HL-60/S4 (cell line): ENCODE measurements around the gene PTX4.
"Not testable (repeated sequence)": the region's sequence is repeated elsewhere in the genome, so short reads cannot be mapped to it uniquely, and the experiment has no call there.

Source experiments
- in situ Hi-C: fragments of 300-500 bp; cut with MboI; formaldehyde crosslinking; loops from 2 replicates; pipeline ENCODE4 v1.14.3; 2022; ENCODE audit warnings: low sequenced_read_pairs

Gene PTX4

DNA sequence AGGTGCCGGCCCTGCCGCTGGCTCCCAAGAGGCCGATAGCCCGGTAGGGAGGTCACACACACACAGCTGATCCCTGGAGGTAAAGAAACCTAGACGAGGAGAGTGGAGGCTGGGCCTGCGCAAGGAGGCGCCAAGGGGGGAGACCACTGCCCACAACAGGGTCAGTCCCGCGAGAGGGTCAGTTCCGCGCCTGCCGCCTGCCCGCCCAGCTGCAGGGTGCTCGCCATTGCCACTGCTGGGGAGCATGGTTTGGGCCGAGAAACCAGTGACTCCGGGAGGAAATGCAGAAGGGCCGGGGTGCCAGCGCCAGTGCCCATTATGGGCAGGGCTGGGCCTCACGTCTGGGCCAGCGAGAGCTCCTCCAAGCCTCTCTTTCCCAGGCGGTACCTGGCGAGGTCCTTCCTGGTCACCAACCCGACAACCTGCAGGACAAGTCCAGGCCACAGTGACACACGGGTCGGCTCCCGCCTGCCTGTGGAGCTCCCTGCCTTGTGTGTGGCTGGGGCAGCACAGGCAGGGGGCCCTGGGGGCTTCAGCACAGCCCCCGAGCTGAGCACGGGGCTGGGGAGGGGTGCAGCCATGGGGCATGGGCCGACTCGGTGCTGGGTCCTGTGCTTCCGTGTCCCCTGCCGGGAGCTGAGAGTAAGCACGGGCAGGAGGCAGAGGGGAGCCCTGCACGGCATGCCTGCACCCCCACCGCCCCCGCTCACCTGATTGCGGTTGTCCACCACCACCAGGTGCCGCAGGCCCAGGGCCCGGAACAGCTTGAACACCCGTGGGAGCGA is 42.3 kb downstream of the PTX4 start:
- in situ Hi-C loops, result no loop called here

GRCh38 chr16:1445518-1446203 is 43.1 kb downstream of the PTX4 start:
- in situ Hi-C loops, result no loop called here

- in situ Hi-C loops, result no loop called here
Observed at GRCh38 chr16:1444730-1445517, 43.8 kb downstream of the PTX4 start.

- in situ Hi-C loops, result no loop called here
Observed at GRCh38 chr16:1443980-1444729, 44.6 kb downstream of the PTX4 start, which contains the start of gene CCDC154. CCDC154 (minus strand) TSS chr16:1444556; CDS start chr16:1444322, 234 bp downstream.

- in situ Hi-C loops, result no loop called here
Observed at GRCh38 chr16:1443403-1443973, 45.3 kb downstream of the PTX4 start.

DNA sequence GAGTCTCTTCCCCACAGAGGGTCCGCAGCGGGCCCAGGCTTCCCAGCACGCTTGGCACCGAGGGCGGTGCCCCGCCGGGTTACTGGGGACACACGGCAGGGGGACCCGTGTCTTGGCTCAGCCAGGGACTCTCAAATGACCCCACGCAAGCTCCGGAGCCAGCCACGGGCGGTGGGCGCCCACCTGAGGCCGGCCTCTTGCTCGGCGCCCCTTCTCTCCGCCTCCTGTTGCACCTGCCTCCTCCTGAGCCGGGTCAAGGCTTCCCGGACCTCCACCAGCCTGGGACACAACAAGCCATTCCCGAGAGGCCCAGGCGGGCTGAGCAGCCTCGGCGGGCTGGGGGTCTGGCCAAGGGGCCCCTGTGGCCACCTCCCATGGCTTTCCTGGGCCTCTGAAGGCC is 46.0 kb downstream of the PTX4 start:
- in situ Hi-C loops, result no loop called here

- in situ Hi-C loops, result no loop called here
Observed at GRCh38 chr16:1441391-1441829, 47.3 kb downstream of the PTX4 start.

DNA sequence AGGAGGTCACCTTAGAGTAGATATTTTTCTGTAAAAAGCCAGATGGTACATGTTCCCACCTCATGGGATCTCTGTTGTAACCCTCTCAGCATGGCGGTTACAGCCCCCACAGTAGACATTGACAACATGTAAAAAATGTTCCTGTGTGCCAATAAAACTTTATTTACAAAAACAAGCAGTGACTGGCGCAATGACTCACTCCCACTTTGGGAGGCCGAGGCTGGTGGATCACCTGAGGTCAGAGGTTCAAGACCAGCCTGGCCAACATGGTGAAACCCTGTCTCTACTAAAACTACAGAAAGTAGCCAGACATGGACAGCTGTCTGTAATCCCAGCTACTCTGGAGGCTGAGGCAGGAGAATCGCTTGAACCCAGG is 49.1 kb downstream of the PTX4 start:
- in situ Hi-C loops, result not testable (repeated sequence)

GRCh38 chr16:1439058-1439698 is 49.6 kb downstream of the PTX4 start:
- in situ Hi-C loops, result no loop called here

- in situ Hi-C loops, result no loop called here
Observed at GRCh38 chr16:1438229-1439057, 50.3 kb downstream of the PTX4 start.

- in situ Hi-C loops, result no loop called here
Observed at GRCh38 chr16:1437606-1438005, 51.1 kb downstream of the PTX4 start.

- in situ Hi-C loops, result no loop called here
Observed at GRCh38 chr16:1436731-1437355, 51.9 kb downstream of the PTX4 start.

DNA sequence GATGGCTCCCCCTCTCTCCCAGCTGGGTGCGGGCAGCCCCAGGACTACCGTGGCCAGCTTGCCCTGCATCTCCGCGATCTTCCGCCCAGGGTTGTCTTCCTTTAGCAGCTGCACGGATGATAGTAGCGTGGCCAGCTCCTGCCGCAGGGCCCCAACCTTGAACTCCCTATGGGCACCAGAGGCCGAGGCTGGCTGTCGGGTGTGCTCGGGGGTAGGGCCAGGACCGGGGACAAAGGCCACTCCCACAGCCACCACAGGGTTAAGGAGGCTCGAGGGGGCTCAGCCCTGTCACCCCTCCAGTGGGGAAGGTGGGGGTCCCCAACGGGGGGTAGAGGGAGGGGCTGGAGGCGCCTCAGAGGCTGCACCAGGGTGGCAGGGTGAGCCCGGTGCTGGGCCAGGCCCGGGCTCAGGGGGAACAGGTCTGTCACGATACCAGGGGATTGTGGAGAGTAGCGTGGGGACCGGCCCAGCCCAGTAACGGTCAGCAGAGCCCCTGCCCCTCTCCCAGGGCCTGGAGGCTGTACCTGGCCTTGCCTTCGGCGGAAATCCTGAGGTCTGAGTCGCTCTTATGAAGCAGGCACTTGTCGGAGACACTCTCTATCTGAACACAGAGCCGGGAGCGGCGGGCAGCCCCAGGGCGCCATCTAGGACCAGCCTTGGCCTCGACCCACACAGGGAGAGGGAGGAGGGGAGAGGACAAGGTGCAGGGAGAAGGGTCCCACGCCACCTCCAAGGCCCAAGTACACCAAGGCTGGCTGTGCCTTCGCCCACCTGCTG is 52.6 kb downstream of the PTX4 start:
- in situ Hi-C loops, result no loop called here
